AG08396 (cell line): ENCODE data around the gene ERI3.

Experiments used
- DNase-seq: peaks from one replicate; pipeline ENCODE4 v3.0.0; 2012; ENCODE audit warnings: low spot score, mixed read lengths

The ERI3 gene

GRCh38 chr1:44282704-44283426 is 72.2 kb downstream of the ERI3 start:
- DNase-seq, result no peak

DNA sequence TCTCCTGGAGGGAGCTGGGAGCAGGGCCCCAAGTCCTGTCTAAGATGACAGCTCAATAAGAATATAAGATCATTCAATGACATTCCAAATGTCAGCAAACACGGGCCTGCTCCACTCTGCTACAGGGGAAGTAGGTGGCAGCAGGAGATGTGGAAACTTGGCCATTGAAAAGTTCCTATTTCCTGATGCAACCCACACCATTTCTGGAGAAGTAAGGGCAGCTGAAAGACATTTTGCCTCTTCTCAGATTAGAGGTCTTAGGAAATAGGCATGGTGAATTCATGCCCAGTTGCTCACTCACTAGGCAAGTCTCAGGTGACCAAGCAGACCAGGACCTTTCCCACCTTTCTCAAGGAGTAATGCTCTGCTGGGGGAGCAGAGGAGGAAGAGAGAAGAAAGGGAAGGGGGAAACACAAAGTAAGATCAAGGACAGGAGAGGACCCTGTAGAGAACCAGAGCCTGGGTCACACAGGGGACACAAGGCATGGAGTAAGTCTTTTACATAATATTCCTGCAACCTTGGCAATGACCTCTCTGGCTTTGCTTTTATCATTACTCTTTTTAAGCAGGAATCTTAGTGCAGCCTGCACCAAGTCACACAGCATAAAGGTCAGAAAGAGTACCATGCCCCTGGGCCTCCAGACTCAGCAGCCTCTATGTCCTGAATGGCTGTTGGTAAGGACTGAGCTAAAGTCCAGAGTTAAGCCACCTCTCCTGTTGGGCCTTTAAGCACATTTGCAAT is 72.9 kb downstream of the ERI3 start:
- no peak for DNase-seq

- DNase-seq, result no peak
These were observed 78.2 kb downstream of the ERI3 start for GRCh38 chr1:44276901-44277300.

- no peak for DNase-seq
These were observed 79.1 kb downstream of the ERI3 start for GRCh38 chr1:44275991-44276405.

DNA sequence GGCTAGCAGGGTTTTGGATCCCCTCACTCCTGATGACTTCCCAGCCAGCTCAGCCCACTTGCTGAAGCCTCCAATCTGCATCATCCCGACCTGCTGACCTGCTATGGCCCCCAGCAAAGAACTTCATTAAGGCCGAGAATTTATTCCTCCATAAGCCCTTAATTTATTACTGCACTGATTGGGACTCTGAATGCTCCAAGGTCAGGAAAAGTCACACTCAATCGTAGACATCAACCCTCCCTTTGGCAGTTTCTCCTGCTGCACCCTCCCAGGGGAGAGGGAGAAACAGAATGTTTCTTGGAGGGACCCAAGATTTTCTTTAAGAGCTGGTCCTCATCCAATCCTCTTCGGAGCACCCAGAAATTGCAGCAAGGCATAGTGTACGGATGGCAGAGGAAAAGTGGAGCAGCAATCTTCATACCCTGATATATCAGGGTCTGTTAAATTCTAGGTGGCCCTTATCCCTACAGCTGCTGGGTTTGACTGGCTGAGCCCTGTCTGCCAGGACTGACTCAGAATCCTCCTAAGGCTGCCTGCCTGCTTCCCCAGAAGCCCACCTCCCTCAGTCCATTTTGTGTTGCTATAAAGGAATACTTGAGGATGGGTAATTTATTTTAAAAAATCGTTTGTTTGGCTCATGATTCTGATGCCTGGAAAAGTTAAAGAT is 79.6 kb downstream of the ERI3 start:
- DNase-seq, result no peak

DNA sequence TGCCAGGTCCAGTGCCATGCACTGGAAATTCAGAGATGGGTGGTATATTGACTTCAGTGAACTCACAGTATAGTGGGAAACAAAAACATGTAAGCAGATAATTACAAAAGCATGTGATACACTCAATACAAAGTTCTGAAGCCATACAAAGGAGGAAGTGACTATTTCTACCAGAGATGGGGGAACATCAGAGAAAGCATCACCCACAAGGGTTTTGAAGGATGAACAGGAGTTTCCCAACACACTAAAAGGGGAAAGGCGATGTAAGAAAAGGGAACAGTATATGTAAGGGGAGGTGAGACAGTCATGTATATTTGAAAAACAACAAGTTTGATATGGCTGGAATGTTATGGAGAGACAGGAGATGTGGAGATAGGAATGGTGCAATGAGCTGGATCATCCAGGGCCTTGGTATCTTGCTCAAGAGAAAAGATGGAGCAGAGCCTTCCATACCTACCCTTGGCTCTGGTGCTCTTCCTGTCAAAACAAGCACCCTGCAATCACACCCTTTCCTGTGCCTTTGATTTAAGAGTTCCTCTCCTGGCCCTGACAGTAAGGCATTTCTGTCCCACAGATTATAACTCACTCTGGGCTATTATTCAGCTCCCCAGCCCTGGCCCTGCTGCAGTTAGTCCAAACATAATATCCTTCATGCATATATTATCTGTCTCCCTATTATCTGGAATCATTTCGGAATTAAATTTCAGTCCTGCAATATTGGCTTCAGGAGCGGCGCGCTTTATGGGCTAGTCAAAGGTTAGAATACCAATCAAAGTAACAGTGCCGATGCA is 81.3 kb downstream of the ERI3 start:
- DNase-seq, result no peak

- no peak for DNase-seq
These were observed 82.1 kb downstream of the ERI3 start for GRCh38 chr1:44272992-44273391.

DNA sequence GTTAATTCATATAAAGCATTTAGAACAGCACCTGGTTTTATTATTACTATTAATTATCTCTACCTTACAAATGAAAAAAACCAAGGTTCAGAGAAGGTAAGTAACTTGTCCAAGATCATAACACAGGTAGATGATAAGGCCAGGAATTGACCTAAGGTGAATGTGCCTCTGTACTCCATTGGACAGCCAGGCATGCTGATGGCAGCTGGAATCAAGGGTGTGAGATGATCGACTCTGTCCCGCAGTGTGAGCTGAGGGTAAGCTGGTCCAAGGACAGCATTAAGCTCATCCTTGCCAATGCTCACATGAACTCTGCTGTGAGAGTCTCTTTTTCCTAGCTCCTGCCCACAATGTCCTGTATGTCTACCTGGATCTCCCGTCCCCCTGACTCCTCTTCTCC is 83.4 kb downstream of the ERI3 start:
- no peak for DNase-seq

DNA sequence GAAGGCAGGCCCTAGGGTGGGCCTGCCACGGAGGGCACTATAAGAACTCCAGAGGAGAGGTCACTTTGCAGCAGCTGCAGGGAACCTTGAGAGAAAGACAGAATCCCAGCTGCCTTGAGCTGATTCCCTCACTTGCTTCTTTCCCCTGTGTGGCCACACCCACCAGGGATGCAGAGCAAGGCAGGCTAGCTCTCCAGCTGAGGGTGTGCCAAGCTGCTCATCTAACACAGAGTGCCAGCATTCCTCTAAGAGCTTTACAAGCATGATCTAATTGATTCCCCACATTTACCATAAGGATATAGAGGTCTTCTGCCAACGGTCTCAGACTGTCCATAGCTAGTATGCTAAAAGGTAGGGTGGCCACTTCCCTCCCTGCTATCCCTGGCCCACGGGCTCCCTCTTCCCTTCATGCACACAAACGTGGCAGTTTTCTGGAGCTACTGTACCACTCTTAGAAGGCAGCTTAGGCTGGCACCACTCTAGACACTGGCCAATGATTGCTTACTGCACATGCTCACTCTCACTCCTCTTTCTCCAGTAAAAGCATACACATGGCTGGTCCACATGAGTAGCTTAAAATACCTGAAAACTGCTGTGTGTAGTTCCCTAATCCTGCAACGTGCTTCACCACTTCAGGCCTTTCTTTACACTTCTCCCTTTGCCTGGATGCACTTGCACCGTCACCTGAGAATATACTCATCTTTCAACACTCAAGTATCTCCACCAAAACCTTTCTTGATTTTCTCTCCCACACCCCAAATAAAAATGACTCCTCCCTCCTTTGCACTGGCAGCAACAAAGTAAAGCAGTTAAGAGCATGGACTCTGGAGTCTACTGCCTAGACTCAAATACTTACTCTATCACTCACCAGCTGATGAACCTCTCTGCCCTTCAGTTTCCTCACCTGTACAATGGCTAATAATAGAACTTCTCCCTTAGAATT is 84.1 kb downstream of the ERI3 start:
- peak; percentile 22 for DNase-seq

DNA sequence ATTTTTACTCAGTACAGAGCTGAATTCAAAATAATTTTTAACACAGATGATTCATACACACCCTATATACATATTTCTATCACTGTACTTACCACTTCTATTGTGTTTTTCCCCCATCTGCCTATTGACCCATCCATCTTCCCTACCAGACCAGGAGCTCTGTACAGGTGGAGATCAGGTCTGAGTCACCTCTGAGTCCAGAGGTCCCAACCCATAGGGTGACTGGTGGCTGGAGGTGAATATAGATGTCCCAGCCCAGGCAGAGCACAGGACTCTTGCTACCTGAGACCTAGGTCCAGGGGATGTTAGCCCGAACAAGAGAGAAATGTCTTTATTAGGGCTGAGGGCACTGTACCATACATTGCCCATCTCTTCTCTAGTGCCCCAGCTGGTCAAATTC is 87.0 kb downstream of the ERI3 start:
- DNase-seq, result no peak

DNA sequence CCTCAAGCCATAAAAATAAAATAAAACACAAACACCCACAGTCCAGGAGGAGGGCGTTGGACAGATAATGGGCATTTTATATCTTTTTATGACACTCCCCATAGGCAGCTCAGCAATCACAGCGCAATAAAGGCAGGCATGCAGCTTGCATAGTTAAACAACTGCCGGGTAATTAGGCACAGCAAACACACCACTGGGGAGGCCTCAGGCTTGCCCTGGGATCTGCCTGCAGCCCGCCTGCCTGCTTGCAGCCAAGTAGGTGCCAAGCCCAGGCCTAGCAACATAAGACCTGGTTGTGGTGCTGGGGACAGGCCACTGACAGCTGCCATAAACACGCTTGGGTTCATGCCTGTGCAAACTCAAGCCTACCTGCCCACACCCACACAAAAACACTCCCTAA is 87.6 kb downstream of the ERI3 start:
- DNase-seq, result no peak

GRCh38 chr1:44266400-44267344 is 88.4 kb downstream of the ERI3 start:
- DNase-seq, result no peak

GRCh38 chr1:44265656-44266358 is 89.2 kb downstream of the ERI3 start:
- DNase-seq, result no peak

- no peak for DNase-seq
These were observed 90.6 kb downstream of the ERI3 start for GRCh38 chr1:44264451-44264771.

- no peak for DNase-seq
These were observed 91.2 kb downstream of the ERI3 start for GRCh38 chr1:44263568-44264450.

GRCh38 chr1:44262816-44263567 is 92.1 kb downstream of the ERI3 start:
- DNase-seq, result no peak

DNA sequence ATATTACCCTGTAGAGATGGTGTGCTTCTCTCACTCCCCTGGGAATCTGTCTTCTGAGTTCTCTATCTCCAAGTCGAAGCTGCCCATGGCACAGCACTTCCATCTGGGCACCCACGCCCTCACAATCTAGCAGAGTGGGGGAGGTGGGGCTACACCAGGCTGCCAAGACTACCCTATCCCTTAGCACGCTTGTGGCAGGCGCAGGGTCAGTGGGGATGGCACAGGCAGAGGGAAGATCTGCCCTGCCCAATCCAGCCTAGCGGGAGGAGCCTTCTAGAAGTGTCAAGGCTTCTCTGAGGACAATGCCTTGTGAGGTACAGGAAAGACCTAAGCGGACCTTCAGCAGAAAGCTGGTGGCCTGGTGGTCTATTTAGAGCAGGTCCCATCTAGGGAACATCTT is 92.6 kb downstream of the ERI3 start:
- no peak for DNase-seq

DNA sequence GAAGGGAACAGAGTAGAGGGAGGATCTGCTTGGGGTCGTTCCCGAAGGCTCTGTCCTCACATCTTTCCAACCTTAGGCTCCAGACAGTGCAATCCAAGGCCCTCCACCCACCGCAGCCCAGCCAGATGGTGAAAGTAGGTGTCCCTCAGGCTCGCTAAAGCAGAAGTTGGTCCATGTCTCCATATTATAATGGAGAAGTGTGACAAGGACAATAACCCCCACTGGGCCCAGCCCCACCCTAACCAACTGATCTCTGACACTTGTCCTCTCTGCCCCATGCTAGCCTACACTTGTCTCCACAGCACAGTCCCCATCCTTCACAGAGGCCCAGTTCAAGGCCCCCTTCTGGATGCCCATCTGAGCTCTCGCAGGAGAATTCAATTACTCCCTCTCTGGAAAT is 93.1 kb downstream of the ERI3 start:
- DNase-seq, result no peak
